CD8-positive, alpha-beta memory T cell (primary cell): ENCODE measurements around the gene SH3BGRL. TPM values are rescaled to one million over a fixed set of nuclear protein-coding genes. Genes with fewer than 3 reads are reported as not detected.

Source experiments
- CTCF ChIA-PET: fragments of 350-600 bp; sonication (Branson Sonifier 250); formaldehyde crosslinking; loops from one replicate; lab custom pipeline; 2021; ENCODE audit warnings: antibody characterized with exemption; lab: Charles Lee
- POLR2A ChIA-PET: fragments of 350-600 bp; sonication (Branson Sonifier 250); formaldehyde crosslinking; loops from one replicate; lab custom pipeline; 2021; ENCODE audit warnings: antibody characterized with exemption; lab: Charles Lee
- DNase-seq, 5 donors: peaks; one replicate each; pipeline versions ENCODE4 v3.0.0 to v3.0.0-alpha.2; 2020 to 2022; ENCODE audit warnings: mixed read lengths in 1 of 5
- H3K27ac ChIP-seq: one replicate; pipeline ENCODE4 v1.7.0; 2013; ENCODE audit warnings: low read depth, mild to moderate bottlenecking, low read length, moderate library complexity
- H3K27me3 ChIP-seq: 2 replicates; pipeline ENCODE4 v1.7.0; 2013; ENCODE audit warnings: low read length, mild to moderate bottlenecking; ENCODE audit not compliant: insufficient read depth, poor library complexity, severe bottlenecking
- H3K36me3 ChIP-seq: 2 replicates; pipeline ENCODE4 v1.7.0; 2013; ENCODE audit warnings: mild to moderate bottlenecking, low read length, moderate library complexity; ENCODE audit not compliant: insufficient read depth
- H3K4me1 ChIP-seq: 2 replicates; pipeline ENCODE4 v1.7.0; 2013; ENCODE audit warnings: mild to moderate bottlenecking, low read length, moderate library complexity; ENCODE audit not compliant: insufficient read depth
- H3K4me3 ChIP-seq: 2 replicates; pipeline ENCODE4 v1.7.0; 2013; ENCODE audit warnings: mild to moderate bottlenecking, low read length
- H3K9me3 ChIP-seq: 2 replicates; pipeline ENCODE4 v1.7.0; 2013; ENCODE audit warnings: mild to moderate bottlenecking, low read length
- H3K27ac Mint-ChIP-seq, 8 donors: one replicate each; pipeline ENCODE4 v1.8.0; 2020 to 2021; ENCODE audit warnings: mixed read lengths in 8 of 8, mild to moderate bottlenecking in 6 of 8, inconsistent platforms in 3 of 8, moderate library complexity in 3 of 8
- H3K27me3 Mint-ChIP-seq, 2 donors: one replicate each; pipeline ENCODE4 v1.8.0; 2020 to 2021; ENCODE audit warnings: mixed read lengths in 2 of 2, mild to moderate bottlenecking in 1 of 2, moderate library complexity in 1 of 2
- H3K36me3 Mint-ChIP-seq, 3 donors: one replicate each; pipeline ENCODE4 v1.8.0; 2020 to 2021; ENCODE audit warnings: mixed read lengths in 3 of 3, inconsistent platforms in 1 of 3, mild to moderate bottlenecking in 1 of 3
- H3K4me1 Mint-ChIP-seq, 3 donors: one replicate each; pipeline ENCODE4 v1.8.0; 2020 to 2021; ENCODE audit warnings: mixed read lengths in 3 of 3, inconsistent platforms in 1 of 3, mild to moderate bottlenecking in 1 of 3
- H3K4me3 Mint-ChIP-seq, 7 donors: one replicate each; pipeline ENCODE4 v1.8.0; 2020 to 2021; ENCODE audit warnings: mixed read lengths in 7 of 7, mild to moderate bottlenecking in 6 of 7, moderate library complexity in 4 of 7, inconsistent platforms in 2 of 7
- H3K9me3 Mint-ChIP-seq, 5 donors: one replicate each; pipeline ENCODE4 v1.8.0; 2020 to 2022; ENCODE audit warnings: mixed read lengths in 5 of 5, mild to moderate bottlenecking in 3 of 5, moderate library complexity in 2 of 5, inconsistent platforms in 1 of 5
- polyA plus RNA-seq: library from polyadenylated mRNA; unstranded; fragments of 300-500 nt; fragmentation: Illumina TruSeq; gene quantifications from one replicate; pipeline ENCODE4 v1.2.3, GENCODE V29; 2021
- total RNA-seq, 2 experiments: library from RNA; stranded (reverse); gene quantifications; one replicate each; pipeline ENCODE4 v1.2.3, GENCODE V29; 2021

SH3BGRL gene
- total and polyA plus RNA-seq, 3 experiments from 2014 or later = 30.7 to 190 (median 31.1) TPM

DNA sequence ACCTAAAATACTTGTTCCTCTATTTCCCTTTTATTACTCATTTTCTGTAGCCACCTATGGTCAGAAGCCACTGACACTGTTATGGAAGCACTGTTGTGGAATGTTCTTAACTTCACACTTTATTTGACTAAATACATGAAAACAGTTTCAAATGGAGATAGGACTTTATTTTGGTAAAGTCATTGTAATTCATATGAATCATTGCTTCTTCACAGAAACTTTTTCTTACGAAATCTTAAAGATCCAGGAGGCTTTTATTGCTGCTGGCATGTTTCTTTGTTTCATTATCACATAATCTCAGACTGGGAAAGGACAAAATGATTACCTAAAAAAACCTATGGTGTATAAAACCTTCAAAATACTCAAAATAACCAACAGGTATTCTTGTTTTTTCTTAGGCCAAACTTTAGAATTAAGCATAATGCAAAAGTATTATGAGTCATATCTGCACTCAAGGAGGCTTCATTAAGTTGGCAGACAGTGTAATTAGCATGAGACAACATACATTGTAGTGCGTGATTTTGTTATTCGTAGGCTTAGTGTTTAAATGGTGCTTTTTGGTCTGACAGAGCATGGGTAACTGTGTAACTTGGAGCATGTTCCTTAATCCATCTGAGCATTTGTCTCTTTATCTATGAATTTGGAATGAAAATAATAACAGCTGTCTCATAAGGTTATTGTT is 58.0 kb downstream of the SH3BGRL start:
- ChIA-PET CTCF (no interaction called here), POLR2A (no interaction called here)
- H3K4me3 Mint-ChIP-seq = no peak overlapping the region
- H3K27ac Mint-ChIP-seq = no peak overlapping the region
- H3K36me3 Mint-ChIP-seq = peaks cover 0 to 2% (median 0%) of the 10 kb centered on the region in 3 donors
- no peaks in the 10 kb centered on the region for H3K9me3 Mint-ChIP-seq
- Histone ChIP-seq H3K4me3 (no peak overlapping the region), H3K27me3 (no peaks in the 10 kb centered on the region), H3K4me1 (no peaks in the 10 kb centered on the region), H3K27ac (no peak overlapping the region), H3K36me3 (no peaks in the 10 kb centered on the region), H3K9me3 (no peaks in the 10 kb centered on the region)
- no peak for DNase-seq
- no peaks in the 10 kb centered on the region for H3K27me3 Mint-ChIP-seq
- H3K4me1 Mint-ChIP-seq = peaks cover 32 to 79% (median 33%) of the 10 kb centered on the region in 3 donors

DNA sequence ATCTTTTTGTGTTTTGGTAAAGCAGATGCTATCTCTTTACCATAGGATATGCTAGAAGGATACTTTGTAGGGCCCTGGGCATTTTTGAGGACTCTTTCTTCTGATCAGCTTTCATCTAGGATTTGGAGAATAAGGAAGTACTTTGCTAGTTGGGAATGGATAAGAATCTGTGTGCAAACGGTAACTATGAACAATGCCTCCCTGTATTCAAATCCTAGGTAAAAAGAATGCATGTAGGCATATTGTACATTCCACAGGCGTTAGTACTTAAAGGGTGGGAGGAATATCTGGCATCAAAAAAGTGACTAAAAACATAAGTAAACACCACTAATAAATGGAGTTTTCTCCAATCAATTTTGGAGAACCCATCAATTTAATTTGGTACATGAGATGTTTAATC is 59.7 kb downstream of the SH3BGRL start:
- CTCF ChIA-PET = no interaction called here

DNA sequence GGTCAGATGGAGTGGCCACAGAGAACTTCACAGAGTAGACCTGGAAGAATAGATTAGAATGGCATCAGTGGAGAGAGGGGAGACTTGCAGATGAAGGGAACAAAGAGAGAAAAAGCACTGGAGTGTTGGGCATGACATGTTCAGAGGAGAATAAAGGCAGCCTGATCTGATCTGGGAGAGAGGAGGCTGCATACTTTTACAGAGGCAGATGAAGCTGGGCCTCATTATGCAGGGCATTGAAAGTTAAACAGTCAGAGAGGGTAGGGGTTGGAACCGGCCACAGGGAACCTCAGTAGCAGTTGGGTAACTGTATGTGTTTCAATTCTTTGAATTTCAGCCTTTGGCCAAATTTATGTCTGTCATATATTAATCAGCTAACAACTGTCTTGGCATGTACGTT is 61.2 kb downstream of the SH3BGRL start:
- peaks cover 0 to 6% (median 0%) of the 10 kb centered on the region in 3 donors for H3K36me3 Mint-ChIP-seq
- no peak for DNase-seq
- H3K4me3 ChIP-seq = no peak overlapping the region
- H3K27ac Mint-ChIP-seq = peak overlapping the region in 2 of 8 donors; percentile 42 to 47
- ChIA-PET CTCF (no interaction called here), POLR2A (no interaction called here)
- no peaks in the 10 kb centered on the region for H3K4me1 ChIP-seq
- peaks cover 35 to 85% (median 49%) of the 10 kb centered on the region in 3 donors for H3K4me1 Mint-ChIP-seq
- H3K9me3 ChIP-seq = no peaks in the 10 kb centered on the region
- H3K9me3 Mint-ChIP-seq = no peaks in the 10 kb centered on the region
- H3K27me3 Mint-ChIP-seq = no peaks in the 10 kb centered on the region
- H3K4me3 Mint-ChIP-seq = no peak overlapping the region
- no peak overlapping the region for H3K27ac ChIP-seq
- no peaks in the 10 kb centered on the region for H3K36me3 ChIP-seq
- no peaks in the 10 kb centered on the region for H3K27me3 ChIP-seq

More for the DNA sequence above, 59.7 kb downstream of the SH3BGRL start:
- H3K4me3 ChIP-seq = no peak overlapping the region
- Mint-ChIP-seq H3K4me3 (no peak overlapping the region), H3K9me3 (no peaks in the 10 kb centered on the region), H3K27me3 (no peaks in the 10 kb centered on the region), H3K36me3 (peaks cover 0 to 8% (median 0%) of the 10 kb centered on the region in 3 donors), H3K27ac (no peak overlapping the region), H3K4me1 (peaks cover 33 to 80% (median 41%) of the 10 kb centered on the region in 3 donors)
- DNase-seq = no peak
- H3K36me3 ChIP-seq = no peaks in the 10 kb centered on the region
- H3K9me3 ChIP-seq = no peaks in the 10 kb centered on the region
- H3K4me1 ChIP-seq = no peaks in the 10 kb centered on the region
- no peaks in the 10 kb centered on the region for H3K27me3 ChIP-seq
- no peak overlapping the region for H3K27ac ChIP-seq
- POLR2A ChIA-PET = no interaction called here

DNA sequence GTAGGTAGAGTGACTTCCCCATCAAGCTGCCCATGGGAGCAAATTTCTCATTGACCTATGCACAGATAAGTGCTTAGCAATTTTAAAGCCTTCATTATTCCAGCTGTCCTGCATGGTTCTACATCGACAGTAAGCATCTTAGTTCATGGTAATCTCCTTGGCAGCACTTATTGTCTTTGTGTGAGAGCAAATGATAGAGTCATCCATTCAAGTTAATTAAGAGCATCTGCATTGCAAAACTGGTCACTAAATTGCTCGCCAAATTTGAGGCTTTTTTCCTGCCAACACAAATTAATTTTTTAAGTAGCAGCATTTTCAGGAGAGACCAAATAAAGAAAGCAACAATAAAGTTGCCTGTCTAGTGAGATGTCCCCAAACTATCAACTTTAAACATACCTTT is 76.7 kb downstream of the SH3BGRL start:
- no peaks in the 10 kb centered on the region for H3K4me1 ChIP-seq
- H3K9me3 Mint-ChIP-seq = peaks cover 0 to 2% (median 0%) of the 10 kb centered on the region in 5 donors
- no peak overlapping the region for H3K27ac Mint-ChIP-seq

DNA sequence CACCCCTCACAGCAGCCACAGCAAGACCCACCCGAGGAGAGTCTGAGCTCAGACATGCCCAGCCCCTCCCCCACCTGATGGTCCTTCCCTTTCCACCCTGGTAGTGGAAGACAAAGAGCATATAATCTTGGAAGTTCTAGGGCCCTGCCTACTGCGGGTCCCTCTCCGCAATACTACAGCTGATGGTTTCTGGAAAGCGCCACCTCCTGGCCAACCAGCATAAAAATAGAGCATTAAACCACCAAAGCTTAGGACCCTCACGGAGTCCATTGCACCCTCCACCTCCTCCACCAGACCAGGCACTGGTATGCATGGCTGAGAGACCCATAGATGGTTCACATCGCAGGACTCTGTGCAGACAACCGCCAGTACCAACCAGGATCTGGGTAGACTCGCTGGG is 78.2 kb downstream of the SH3BGRL start:
- DNase-seq = no peak
- Histone ChIP-seq H3K27ac (no peak overlapping the region), H3K4me1 (no peaks in the 10 kb centered on the region), H3K36me3 (no peaks in the 10 kb centered on the region), H3K4me3 (no peak overlapping the region), H3K9me3 (no peaks in the 10 kb centered on the region), H3K27me3 (no peaks in the 10 kb centered on the region)
- Mint-ChIP-seq H3K27me3 (peaks cover 0 to 2% of the 10 kb centered on the region in 2 donors), H3K9me3 (peaks cover 0 to 5% (median 1%) of the 10 kb centered on the region in 5 donors), H3K4me3 (no peak overlapping the region), H3K36me3 (peaks cover 15 to 53% (median 37%) of the 10 kb centered on the region in 3 donors), H3K4me1 (no peaks in the 10 kb centered on the region), H3K27ac (no peak overlapping the region)
- ChIA-PET CTCF (no interaction called here), POLR2A (no interaction called here)

More for the DNA sequence above, 76.7 kb downstream of the SH3BGRL start:
- H3K36me3 Mint-ChIP-seq = peaks cover 17 to 51% (median 25%) of the 10 kb centered on the region in 3 donors
- peaks cover 0 to 2% of the 10 kb centered on the region in 2 donors for H3K27me3 Mint-ChIP-seq
- Histone ChIP-seq H3K27me3 (no peaks in the 10 kb centered on the region), H3K9me3 (no peaks in the 10 kb centered on the region), H3K36me3 (no peaks in the 10 kb centered on the region), H3K27ac (no peak overlapping the region), H3K4me3 (no peak overlapping the region)
- DNase-seq = no peak
- H3K4me1 Mint-ChIP-seq = no peaks in the 10 kb centered on the region
- CTCF ChIA-PET = no interaction called here
- POLR2A ChIA-PET = no interaction called here
- H3K4me3 Mint-ChIP-seq = no peak overlapping the region

DNA sequence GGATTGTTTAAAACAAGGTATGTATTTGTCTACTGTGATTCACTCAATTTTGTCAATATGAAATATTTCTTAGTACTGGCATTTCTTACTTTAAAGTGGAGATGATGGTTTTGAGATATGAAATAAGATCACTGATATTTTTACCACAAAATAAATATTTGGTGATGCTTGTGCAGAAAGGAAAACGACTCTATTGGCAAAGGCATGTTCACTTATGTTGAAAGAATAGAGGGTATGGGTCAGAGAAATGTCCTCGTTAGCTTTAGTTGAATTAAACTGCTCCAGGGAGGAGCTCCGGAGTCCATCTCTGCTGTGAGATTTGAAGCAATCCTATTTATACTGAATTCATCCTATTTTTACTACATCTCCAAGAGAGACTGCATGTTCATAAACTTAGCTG is 84.2 kb downstream of the SH3BGRL start:
- Mint-ChIP-seq H3K9me3 (peaks cover 0 to 22% (median 15%) of the 10 kb centered on the region in 5 donors), H3K27me3 (peaks cover 0 to 2% of the 10 kb centered on the region in 2 donors), H3K4me3 (no peak overlapping the region), H3K36me3 (peaks cover 5 to 57% (median 30%) of the 10 kb centered on the region in 3 donors), H3K4me1 (no peaks in the 10 kb centered on the region), H3K27ac (no peak overlapping the region)
- no peak for DNase-seq
- H3K9me3 ChIP-seq = no peaks in the 10 kb centered on the region
- POLR2A ChIA-PET = no interaction called here
- H3K36me3 ChIP-seq = no peaks in the 10 kb centered on the region
- H3K4me1 ChIP-seq = no peaks in the 10 kb centered on the region
- CTCF ChIA-PET = no interaction called here
- H3K4me3 ChIP-seq = no peak overlapping the region
- H3K27me3 ChIP-seq = no peaks in the 10 kb centered on the region
- H3K27ac ChIP-seq = no peak overlapping the region

DNA sequence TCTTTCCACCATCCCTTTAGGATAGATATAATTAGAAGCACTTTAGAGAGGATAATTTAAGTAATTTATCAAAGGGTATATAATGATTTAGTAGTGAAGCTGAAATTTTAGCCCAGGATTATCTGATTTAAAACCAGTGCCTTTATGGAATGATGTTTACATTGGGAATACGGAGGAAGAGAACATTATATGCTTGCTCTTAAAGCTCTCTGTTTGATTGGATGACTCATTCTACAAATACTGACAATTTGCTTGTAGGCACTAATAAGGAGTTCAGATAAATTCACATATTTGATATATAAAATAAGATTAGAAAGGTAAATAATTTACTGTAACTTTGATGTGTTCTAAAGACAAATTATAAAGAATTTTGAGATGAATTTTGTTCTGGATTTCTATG is 84.7 kb downstream of the SH3BGRL start:
- Histone ChIP-seq H3K27ac (no peak overlapping the region), H3K9me3 (no peaks in the 10 kb centered on the region), H3K4me1 (no peaks in the 10 kb centered on the region), H3K27me3 (no peaks in the 10 kb centered on the region), H3K36me3 (no peaks in the 10 kb centered on the region), H3K4me3 (no peak overlapping the region)
- no peak overlapping the region for H3K27ac Mint-ChIP-seq
- ChIA-PET POLR2A (no interaction called here), CTCF (no interaction called here)
- no peak for DNase-seq
- H3K36me3 Mint-ChIP-seq = peaks cover 5 to 55% (median 32%) of the 10 kb centered on the region in 3 donors
- H3K4me3 Mint-ChIP-seq = no peak overlapping the region
- peaks cover 0 to 2% of the 10 kb centered on the region in 2 donors for H3K27me3 Mint-ChIP-seq
- H3K4me1 Mint-ChIP-seq = no peaks in the 10 kb centered on the region
- H3K9me3 Mint-ChIP-seq = peaks cover 0 to 26% (median 16%) of the 10 kb centered on the region in 5 donors

DNA sequence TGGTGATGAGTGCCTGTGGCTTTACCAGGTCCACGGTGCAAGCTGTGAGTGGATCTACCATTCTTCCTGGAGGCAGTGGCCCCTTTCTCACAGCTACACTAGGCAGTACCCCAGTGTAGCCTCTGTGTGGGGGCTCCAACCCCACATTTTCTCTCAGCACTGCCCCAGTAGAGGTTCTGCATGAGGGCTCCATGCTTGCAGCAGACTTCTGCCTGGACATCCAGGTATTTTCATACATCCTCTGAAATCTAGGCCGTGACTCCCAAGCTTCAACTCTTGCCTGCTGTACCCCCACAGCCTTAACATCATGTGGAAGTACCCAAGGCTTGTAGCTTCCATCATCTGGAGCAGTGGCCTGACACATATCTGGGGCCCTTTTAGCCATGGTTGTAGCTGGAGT is 90.1 kb downstream of the SH3BGRL start:
- no peak overlapping the region for H3K27ac Mint-ChIP-seq
- H3K4me1 Mint-ChIP-seq = peaks cover 0 to 5% (median 2%) of the 10 kb centered on the region in 3 donors
- H3K4me3 ChIP-seq = no peak overlapping the region
- no peaks in the 10 kb centered on the region for H3K27me3 Mint-ChIP-seq
- DNase-seq = no peak
- H3K9me3 Mint-ChIP-seq = peaks cover 0 to 38% (median 27%) of the 10 kb centered on the region in 5 donors
- no peaks in the 10 kb centered on the region for H3K27me3 ChIP-seq
- peaks cover 13 to 57% (median 55%) of the 10 kb centered on the region in 3 donors for H3K36me3 Mint-ChIP-seq
- H3K27ac ChIP-seq = no peak overlapping the region
- no peaks in the 10 kb centered on the region for H3K4me1 ChIP-seq
- H3K36me3 ChIP-seq = no peaks in the 10 kb centered on the region
- POLR2A ChIA-PET = no interaction called here
- peaks cover 3% of the 10 kb centered on the region for H3K9me3 ChIP-seq
- no peak overlapping the region for H3K4me3 Mint-ChIP-seq
- CTCF ChIA-PET = no interaction called here
